Mucosa of stomach (tissue), 1 donor: Measurements from ENCODE around the gene POC1A.

ENCODE experiments used
- H3K27me3 ChIP-seq: one replicate; pipeline ENCODE4 v1.7.0; 2013; ENCODE audit warnings: mild to moderate bottlenecking, low read length; ENCODE audit not compliant: control insufficient read depth, insufficient read depth
- H3K36me3 ChIP-seq: one replicate; pipeline ENCODE4 v1.7.0; 2013; ENCODE audit warnings: low read length; ENCODE audit not compliant: control insufficient read depth, insufficient read depth
- H3K4me1 ChIP-seq: one replicate; pipeline ENCODE4 v1.7.0; 2013; ENCODE audit warnings: mild to moderate bottlenecking, low read length; ENCODE audit not compliant: control insufficient read depth, insufficient read depth
- H3K4me3 ChIP-seq: one replicate; pipeline ENCODE4 v1.7.0; 2013; ENCODE audit warnings: low read length
- H3K9ac ChIP-seq: one replicate; pipeline ENCODE4 v1.7.0; 2013; ENCODE audit warnings: mild to moderate bottlenecking, low read length, moderate library complexity
- H3K9me3 ChIP-seq: one replicate; pipeline ENCODE4 v1.7.0; 2013; ENCODE audit warnings: mild to moderate bottlenecking, low read length, moderate library complexity; ENCODE audit not compliant: control insufficient read depth
- donor health status: Pancreatic carcinoma.

The POC1A gene

GRCh38 chr3:52025453-52025852 is 128.8 kb downstream of the POC1A start:
- H3K36me3 ChIP-seq: no peaks in the 10 kb centered on the region
- no peak overlapping the region for H3K4me3 ChIP-seq
- H3K27me3 ChIP-seq: no peaks in the 10 kb centered on the region
- no peak overlapping the region for H3K9ac ChIP-seq
- no peaks in the 10 kb centered on the region for H3K9me3 ChIP-seq
- no peaks in the 10 kb centered on the region for H3K4me1 ChIP-seq
